Upper lobe of right lung (tissue), 1 donor: ENCODE measurements around the gene PTPRM. TPM values are rescaled to one million over a fixed set of nuclear protein-coding genes. Genes with fewer than 3 reads are reported as not detected.

Experiments used
- ATAC-seq: fragments of 200-7000 bp; cut with Tn5 transposase; one replicate; pipeline ENCODE4 v1.9.1; 2020; ENCODE audit warnings: mild to moderate bottlenecking, moderate library complexity
- DNase-seq: peaks from one replicate; pipeline ENCODE4 v3.0.0-alpha.2; 2020
- H3K27ac ChIP-seq: fragments of 200-600 bp; one replicate; pipeline ENCODE4 v1.8.0; 2022
- H3K27me3 ChIP-seq: fragments of 200-600 bp; one replicate; pipeline ENCODE4 v1.8.0; 2022; ENCODE audit warnings: mild to moderate bottlenecking
- H3K36me3 ChIP-seq: fragments of 200-600 bp; one replicate; pipeline ENCODE4 v1.8.0; 2022
- H3K4me1 ChIP-seq: fragments of 200-600 bp; one replicate; pipeline ENCODE4 v1.8.0; 2022
- H3K4me3 ChIP-seq: fragments of 200-600 bp; one replicate; pipeline ENCODE4 v1.8.0; 2022; ENCODE audit warnings: mild to moderate bottlenecking
- H3K9me3 ChIP-seq: fragments of 200-600 bp; one replicate; pipeline ENCODE4 v1.8.0; 2022
- intact Hi-C: fragments of 100-400 bp; cut with DNase I; formaldehyde crosslinking; loops from one replicate; pipeline ENCODE4 v1.11.0; 2022
- total RNA-seq: library from RNA; stranded (reverse); fragmentation: NEBNext Ultra II Directional; extraction: Animal tissue kit (Norgen Biotek cat#: 25700); gene quantifications from one replicate; pipeline ENCODE4 v1.2.1, GENCODE V29; 2021
- TF ChIP-seq, protein P1 (sequence below): fragments of 200-600 bp; IDR thresholded peaks from one replicate; pipeline ENCODE4 v1.8.0; 2022; ENCODE audit warnings: antibody characterized with exemption
- donor health status: DM: no; HTN: yes; CAD: no; lungs with severe emphysema.

PTPRM gene
- total RNA-seq, 1 donor from 2014 or later, result 99.3 TPM

GRCh38 chr18:7766817-7767216 is 199.7 kb downstream of the PTPRM start:
- DNase-seq, result no peak
- intact Hi-C loops, result no loop called here
- Histone ChIP-seq H3K27ac (no peak overlapping the region), H3K4me1 (peaks cover 2% of the 10 kb centered on the region), H3K9me3 (no peaks in the 10 kb centered on the region), H3K27me3 (no peaks in the 10 kb centered on the region), H3K4me3 (no peak overlapping the region), H3K36me3 (no peaks in the 10 kb centered on the region)
- TF ChIP-seq, protein P1, sequence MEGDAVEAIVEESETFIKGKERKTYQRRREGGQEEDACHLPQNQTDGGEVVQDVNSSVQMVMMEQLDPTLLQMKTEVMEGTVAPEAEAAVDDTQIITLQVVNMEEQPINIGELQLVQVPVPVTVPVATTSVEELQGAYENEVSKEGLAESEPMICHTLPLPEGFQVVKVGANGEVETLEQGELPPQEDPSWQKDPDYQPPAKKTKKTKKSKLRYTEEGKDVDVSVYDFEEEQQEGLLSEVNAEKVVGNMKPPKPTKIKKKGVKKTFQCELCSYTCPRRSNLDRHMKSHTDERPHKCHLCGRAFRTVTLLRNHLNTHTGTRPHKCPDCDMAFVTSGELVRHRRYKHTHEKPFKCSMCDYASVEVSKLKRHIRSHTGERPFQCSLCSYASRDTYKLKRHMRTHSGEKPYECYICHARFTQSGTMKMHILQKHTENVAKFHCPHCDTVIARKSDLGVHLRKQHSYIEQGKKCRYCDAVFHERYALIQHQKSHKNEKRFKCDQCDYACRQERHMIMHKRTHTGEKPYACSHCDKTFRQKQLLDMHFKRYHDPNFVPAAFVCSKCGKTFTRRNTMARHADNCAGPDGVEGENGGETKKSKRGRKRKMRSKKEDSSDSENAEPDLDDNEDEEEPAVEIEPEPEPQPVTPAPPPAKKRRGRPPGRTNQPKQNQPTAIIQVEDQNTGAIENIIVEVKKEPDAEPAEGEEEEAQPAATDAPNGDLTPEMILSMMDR, result no peak
- ATAC-seq, result no peak

DNA sequence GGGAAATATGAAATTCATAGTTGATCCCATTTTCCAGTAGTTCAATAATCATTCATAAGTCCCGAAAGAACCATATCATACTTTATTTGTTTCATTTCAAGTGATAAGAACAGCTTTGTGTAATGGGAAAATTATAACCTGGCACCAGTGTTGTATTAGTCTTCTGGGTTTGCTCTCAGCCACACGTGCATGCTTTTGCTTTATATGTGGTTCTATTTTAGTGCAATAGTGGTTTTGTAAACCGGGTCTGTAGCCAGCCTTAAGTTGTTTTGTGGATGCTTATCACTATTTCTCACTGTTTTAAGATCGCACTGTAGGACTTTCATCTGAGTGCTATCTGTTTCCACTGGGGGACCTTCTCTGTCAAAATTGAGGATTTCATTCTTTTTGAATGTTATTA is 203.8 kb downstream of the PTPRM start:
- DNase-seq, result no peak
- intact Hi-C loops, result no loop called here
- H3K36me3 ChIP-seq, result no peaks in the 10 kb centered on the region

DNA sequence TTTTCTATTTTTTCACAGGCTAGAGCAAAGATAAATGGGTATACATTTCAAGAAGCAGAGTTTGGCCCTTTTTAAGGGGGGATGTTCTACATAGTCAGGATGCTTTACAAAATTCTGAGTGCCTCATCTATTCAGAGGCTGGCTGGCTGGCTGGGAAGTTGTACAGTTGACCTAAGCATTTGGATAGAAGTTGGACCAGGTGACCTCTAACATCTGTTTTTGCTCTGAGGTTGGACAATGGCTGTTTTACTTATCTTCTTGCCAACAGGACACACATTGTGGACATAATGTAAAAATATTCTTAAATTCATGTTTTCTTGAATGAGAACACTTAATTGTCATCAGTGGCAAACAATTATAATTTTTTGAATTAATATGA is 205.4 kb downstream of the PTPRM start:
- Histone ChIP-seq H3K36me3 (no peaks in the 10 kb centered on the region), H3K27ac (no peak overlapping the region), H3K27me3 (no peaks in the 10 kb centered on the region), H3K9me3 (no peaks in the 10 kb centered on the region), H3K4me3 (no peak overlapping the region), H3K4me1 (no peaks in the 10 kb centered on the region)
- TF ChIP-seq, protein P1, result no peak
- intact Hi-C loops, result no loop called here
- DNase-seq, result no peak
- no peak for ATAC-seq

More for the DNA sequence above, 203.8 kb downstream of the PTPRM start:
- no peak for ATAC-seq
- Histone ChIP-seq H3K27ac (no peak overlapping the region), H3K27me3 (no peaks in the 10 kb centered on the region), H3K4me3 (no peak overlapping the region), H3K4me1 (no peaks in the 10 kb centered on the region), H3K9me3 (no peaks in the 10 kb centered on the region)
- TF ChIP-seq, protein P1, result no peak

GRCh38 chr18:7772951-7773350 is 205.8 kb downstream of the PTPRM start:
- H3K27ac ChIP-seq, result no peak overlapping the region
- no peaks in the 10 kb centered on the region for H3K4me1 ChIP-seq
- TF ChIP-seq, protein P1, result no peak
- no peak for DNase-seq
- H3K4me3 ChIP-seq, result no peak overlapping the region
- H3K27me3 ChIP-seq, result no peaks in the 10 kb centered on the region
- no peak for ATAC-seq
- intact Hi-C loops, result no loop called here
- no peaks in the 10 kb centered on the region for H3K9me3 ChIP-seq
- H3K36me3 ChIP-seq, result no peaks in the 10 kb centered on the region

DNA sequence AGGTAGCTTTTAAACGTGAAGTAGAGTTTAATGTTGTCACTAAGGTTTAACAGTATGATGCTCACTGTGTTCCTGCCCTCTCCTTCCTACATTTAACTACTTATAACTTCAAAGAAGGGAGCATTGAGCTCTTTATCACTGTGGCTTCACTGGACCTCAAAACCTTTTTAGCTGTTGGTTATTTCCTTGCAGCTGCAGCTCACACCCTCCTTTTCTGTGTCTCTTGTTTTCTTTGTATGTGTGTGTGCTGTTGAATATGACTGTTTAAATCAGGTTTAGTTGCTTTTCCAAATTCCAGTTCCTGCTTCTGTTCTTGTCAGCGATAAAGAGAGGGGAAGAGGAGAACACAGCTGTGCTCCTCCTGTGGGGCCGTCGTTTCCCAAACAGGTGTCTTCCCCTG is 208.0 kb downstream of the PTPRM start:
- Histone ChIP-seq H3K4me3 (no peak overlapping the region), H3K27me3 (no peaks in the 10 kb centered on the region), H3K27ac (no peak overlapping the region), H3K4me1 (no peaks in the 10 kb centered on the region), H3K36me3 (no peaks in the 10 kb centered on the region), H3K9me3 (no peaks in the 10 kb centered on the region)
- intact Hi-C loops, result no loop called here
- TF ChIP-seq, protein P1, result no peak
- DNase-seq (no peak), ATAC-seq (no peak)

- Histone ChIP-seq H3K27ac (no peak overlapping the region), H3K4me1 (no peaks in the 10 kb centered on the region), H3K36me3 (no peaks in the 10 kb centered on the region), H3K27me3 (no peaks in the 10 kb centered on the region), H3K4me3 (no peak overlapping the region), H3K9me3 (no peaks in the 10 kb centered on the region)
- intact Hi-C loops, result no loop called here
- DNase-seq, result no peak
- ATAC-seq, result no peak
- TF ChIP-seq, protein P1, result no peak
Observed at GRCh38 chr18:7775843-7776242, 208.7 kb downstream of the PTPRM start.
